SK-N-SH treated with all-trans-retinoic acid at 6 μM for 48 hours (cell line): ENCODE measurements around the gene CISD1.
A peak's percentile ranks its signal among the peaks of the same experiment; 100 is the strongest.

ENCODE experiments used
- ATAC-seq: fragments of 200-7000 bp; cut with Tn5 transposase; 3 replicates; pipeline ENCODE4 v1.9.1; 2020; ENCODE audit warnings: mild to moderate bottlenecking, moderate library complexity
- ARNTL ChIP-seq: fragments of 450-650 bp; formaldehyde crosslinking; IDR thresholded peaks from 2 replicates; pipeline ENCODE4 v1.5.0; 2020; ENCODE audit warnings: low read depth, mild to moderate bottlenecking, moderate library complexity, borderline replicate concordance
- BACH2 ChIP-seq: fragments of 250-450 bp; sonication (Bioruptor Pico); IDR thresholded peaks from 2 replicates; pipeline ENCODE4 v1.9.0; 2021; ENCODE audit warnings: mild to moderate bottlenecking, borderline replicate concordance
- CSDC2 ChIP-seq: fragments of 250-450 bp; sonication (Bioruptor Pico); IDR thresholded peaks from 2 replicates; pipeline ENCODE4 v1.5.0; 2020; ENCODE audit warnings: mild to moderate bottlenecking, moderate library complexity
- GLIS3 ChIP-seq: fragments of 250-450 bp; sonication (Bioruptor Pico); IDR thresholded peaks from 2 replicates; pipeline ENCODE4 v1.5.0; 2020; ENCODE audit warnings: mild to moderate bottlenecking, moderate library complexity
- ISL1 ChIP-seq: fragments of 250-450 bp; sonication (Bioruptor Pico); IDR thresholded peaks from 2 replicates; pipeline ENCODE4 v2.1.2; 2022; ENCODE audit warnings: mild to moderate bottlenecking, moderate library complexity
- OSR1 ChIP-seq: fragments of 250-450 bp; sonication (Bioruptor Pico); IDR thresholded peaks from 2 replicates; pipeline ENCODE4 v1.8.0; 2022; ENCODE audit warnings: moderate library complexity, mild to moderate bottlenecking, inconsistent platforms
- PPARA ChIP-seq: fragments of 250-450 bp; sonication (Bioruptor Pico); IDR thresholded peaks from 2 replicates; pipeline ENCODE4 v1.5.0; 2020; ENCODE audit warnings: mild to moderate bottlenecking, borderline replicate concordance
- RARB ChIP-seq: fragments of 250-450 bp; sonication (Bioruptor Pico); IDR thresholded peaks from 2 replicates; pipeline ENCODE4 v1.8.0; 2021; ENCODE audit warnings: mild to moderate bottlenecking, moderate library complexity
- SNAI2 ChIP-seq: fragments of 250-450 bp; sonication (Bioruptor Pico); IDR thresholded peaks from 2 replicates; pipeline ENCODE4 v1.5.0; 2020; ENCODE audit warnings: mild to moderate bottlenecking, moderate library complexity
- TOX ChIP-seq: fragments of 250-450 bp; sonication (Bioruptor Pico); IDR thresholded peaks from 2 replicates; pipeline ENCODE4 v1.8.0; 2021; ENCODE audit warnings: mild to moderate bottlenecking, moderate library complexity, borderline replicate concordance
- ZC3H10 ChIP-seq: fragments of 250-450 bp; sonication (Bioruptor Pico); IDR thresholded peaks from 2 replicates; pipeline ENCODE4 v1.5.1; 2021; ENCODE audit warnings: mild to moderate bottlenecking, moderate library complexity
- ZFP3 ChIP-seq: fragments of 250-450 bp; sonication (Bioruptor Pico); IDR thresholded peaks from 2 replicates; pipeline ENCODE4 v1.5.0; 2020; ENCODE audit warnings: mild to moderate bottlenecking, moderate library complexity
- ZNF565 ChIP-seq: fragments of 450-650 bp; formaldehyde crosslinking; conservative IDR thresholded peaks from 2 replicates; pipeline ENCODE4 v1.5.0; 2020; ENCODE audit warnings: low read depth, mild to moderate bottlenecking, moderate library complexity
- ZNF70 ChIP-seq: fragments of 450-650 bp; formaldehyde crosslinking; IDR thresholded peaks from 2 replicates; pipeline ENCODE4 v1.5.0; 2020; ENCODE audit warnings: mild to moderate bottlenecking, moderate library complexity
- ZNF8 ChIP-seq: fragments of 450-650 bp; formaldehyde crosslinking; IDR thresholded peaks from 2 replicates; pipeline ENCODE4 v1.5.0; 2020; ENCODE audit warnings: mild to moderate bottlenecking, moderate library complexity
- TF ChIP-seq, protein P1 (sequence below): fragments of 250-450 bp; sonication (Bioruptor Pico); IDR thresholded peaks from 2 replicates; pipeline ENCODE4 v1.5.1; 2021; ENCODE audit warnings: mild to moderate bottlenecking, moderate library complexity
- TF ChIP-seq, protein P2 (sequence below): fragments of 250-450 bp; sonication (Bioruptor Pico); IDR thresholded peaks from 2 replicates; pipeline ENCODE4 v1.8.0; 2020; ENCODE audit warnings: mild to moderate bottlenecking, moderate library complexity, borderline replicate concordance
- TF ChIP-seq, protein P3 (sequence below): fragments of 250-450 bp; sonication (Bioruptor Pico); IDR thresholded peaks from 2 replicates; pipeline ENCODE4 v1.8.0; 2021; ENCODE audit warnings: low read depth, mild to moderate bottlenecking, moderate library complexity, borderline replicate concordance
- TF ChIP-seq, protein P4 (sequence below): fragments of 250-450 bp; sonication (Bioruptor Pico); IDR thresholded peaks from 2 replicates; pipeline ENCODE4 v1.5.1; 2020; ENCODE audit warnings: low read depth, mild to moderate bottlenecking, moderate library complexity
- TF ChIP-seq, protein P5 (sequence below): fragments of 250-450 bp; sonication (Bioruptor Pico); IDR thresholded peaks from 2 replicates; pipeline ENCODE4 v1.5.0; 2020; ENCODE audit warnings: mild to moderate bottlenecking, moderate library complexity

The CISD1 gene

DNA sequence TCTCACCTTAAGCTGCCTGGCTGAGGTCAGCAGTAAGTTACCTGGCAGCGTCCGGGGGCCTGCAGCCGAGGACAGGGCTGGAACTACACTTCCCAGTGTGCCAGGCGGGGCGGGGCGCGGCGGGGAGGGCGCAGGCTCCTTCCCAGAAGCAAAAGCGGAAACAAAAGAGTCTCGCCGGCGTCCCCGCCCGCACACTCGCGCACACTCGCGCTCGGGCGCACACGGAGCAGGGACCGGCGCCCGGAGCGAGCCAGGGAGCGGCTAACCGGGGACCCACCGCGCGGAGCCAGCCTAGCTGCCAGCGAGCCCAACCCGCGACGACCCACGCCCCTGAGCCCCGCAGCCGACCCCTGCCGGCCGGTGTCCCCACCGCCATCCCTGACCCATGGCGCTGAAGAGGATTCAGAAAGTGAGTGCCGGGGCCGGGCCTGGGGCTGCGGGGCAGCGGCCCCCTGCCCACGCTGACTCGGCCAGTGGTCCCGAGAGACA is 65.9 kb downstream of the CISD1 start, which contains the start of gene UBE2D1:
Gene UBE2D1 (plus strand): TSS at position 190 of the 489 bp plus-strand sequence. CDS start 196 bp downstream, at position 386.
- ATAC-seq: peak; percentile 98
- no peak for TF ChIP-seq GLIS3 (CRISPR knock-in tag)
- no peak for TF ChIP-seq ARNTL (CRISPR knock-in tag)
- TF ChIP-seq ZNF565 (CRISPR knock-in tag): no peak
- TF ChIP-seq, protein P1, sequence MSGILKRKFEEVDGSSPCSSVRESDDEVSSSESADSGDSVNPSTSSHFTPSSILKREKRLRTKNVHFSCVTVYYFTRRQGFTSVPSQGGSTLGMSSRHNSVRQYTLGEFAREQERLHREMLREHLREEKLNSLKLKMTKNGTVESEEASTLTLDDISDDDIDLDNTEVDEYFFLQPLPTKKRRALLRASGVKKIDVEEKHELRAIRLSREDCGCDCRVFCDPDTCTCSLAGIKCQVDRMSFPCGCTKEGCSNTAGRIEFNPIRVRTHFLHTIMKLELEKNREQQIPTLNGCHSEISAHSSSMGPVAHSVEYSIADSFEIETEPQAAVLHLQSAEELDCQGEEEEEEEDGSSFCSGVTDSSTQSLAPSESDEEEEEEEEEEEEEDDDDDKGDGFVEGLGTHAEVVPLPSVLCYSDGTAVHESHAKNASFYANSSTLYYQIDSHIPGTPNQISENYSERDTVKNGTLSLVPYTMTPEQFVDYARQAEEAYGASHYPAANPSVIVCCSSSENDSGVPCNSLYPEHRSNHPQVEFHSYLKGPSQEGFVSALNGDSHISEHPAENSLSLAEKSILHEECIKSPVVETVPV (CRISPR knock-in tag): no peak
- no peak for TF ChIP-seq BACH2 (CRISPR knock-in tag)
- TF ChIP-seq, protein P2, sequence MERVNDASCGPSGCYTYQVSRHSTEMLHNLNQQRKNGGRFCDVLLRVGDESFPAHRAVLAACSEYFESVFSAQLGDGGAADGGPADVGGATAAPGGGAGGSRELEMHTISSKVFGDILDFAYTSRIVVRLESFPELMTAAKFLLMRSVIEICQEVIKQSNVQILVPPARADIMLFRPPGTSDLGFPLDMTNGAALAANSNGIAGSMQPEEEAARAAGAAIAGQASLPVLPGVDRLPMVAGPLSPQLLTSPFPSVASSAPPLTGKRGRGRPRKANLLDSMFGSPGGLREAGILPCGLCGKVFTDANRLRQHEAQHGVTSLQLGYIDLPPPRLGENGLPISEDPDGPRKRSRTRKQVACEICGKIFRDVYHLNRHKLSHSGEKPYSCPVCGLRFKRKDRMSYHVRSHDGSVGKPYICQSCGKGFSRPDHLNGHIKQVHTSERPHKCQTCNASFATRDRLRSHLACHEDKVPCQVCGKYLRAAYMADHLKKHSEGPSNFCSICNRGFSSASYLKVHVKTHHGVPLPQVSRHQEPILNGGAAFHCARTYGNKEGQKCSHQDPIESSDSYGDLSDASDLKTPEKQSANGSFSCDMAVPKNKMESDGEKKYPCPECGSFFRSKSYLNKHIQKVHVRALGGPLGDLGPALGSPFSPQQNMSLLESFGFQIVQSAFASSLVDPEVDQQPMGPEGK: no peak
- no peak for TF ChIP-seq ZNF8 (CRISPR knock-in tag)
- TF ChIP-seq PPARA: no peak

DNA sequence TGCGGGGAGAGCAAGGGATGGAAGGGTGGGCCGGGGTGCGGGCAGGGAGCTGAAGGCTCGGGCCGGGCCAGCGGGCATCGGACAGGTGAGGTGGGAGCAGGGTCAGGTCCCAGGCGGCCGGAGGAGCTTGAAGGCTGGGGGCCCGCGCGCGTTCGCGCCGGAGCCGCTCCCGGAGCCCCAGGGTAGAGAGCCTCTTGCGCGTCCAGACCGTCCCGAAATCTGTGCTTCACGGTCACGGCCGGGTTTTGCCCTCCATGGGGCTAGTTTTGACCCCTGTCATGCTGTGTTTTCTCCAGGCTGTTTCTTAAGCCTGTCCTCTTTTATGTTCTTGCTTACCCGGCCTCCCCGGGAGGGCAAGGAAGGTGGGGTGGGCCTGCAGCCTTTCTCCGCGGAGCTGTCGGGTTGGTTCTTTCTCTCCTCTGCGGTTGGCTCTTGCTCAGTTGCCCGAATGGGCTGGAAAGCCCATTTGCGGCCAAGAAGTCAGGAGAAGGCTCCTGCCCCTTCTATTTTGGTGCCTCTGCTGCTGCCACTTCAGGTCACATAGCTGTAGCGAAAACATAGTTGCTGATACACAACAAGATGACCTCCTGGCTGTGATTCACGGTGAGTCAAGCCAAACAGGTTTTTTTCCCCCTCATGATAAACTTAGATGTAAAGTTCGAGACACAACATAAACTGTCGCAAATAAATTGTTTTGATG is 66.5 kb downstream of the CISD1 start:
- peak; percentile 72 for ATAC-seq

More for the DNA sequence above, 66.5 kb downstream of the CISD1 start:
- TF ChIP-seq SNAI2 (no peak), OSR1 (CRISPR knock-in tag) (no peak), ZC3H10 (CRISPR knock-in tag) (no peak), ZNF70 (no peak), TOX (CRISPR knock-in tag) (no peak), PPARA (no peak), CSDC2 (CRISPR knock-in tag) (no peak), ZFP3 (CRISPR knock-in tag) (no peak), ARNTL (CRISPR knock-in tag) (no peak), RARB (CRISPR knock-in tag) (no peak), ISL1 (CRISPR knock-in tag) (no peak), ZNF8 (CRISPR knock-in tag) (no peak), GLIS3 (CRISPR knock-in tag) (no peak)
- TF ChIP-seq, protein P1 (CRISPR knock-in tag): no peak
- TF ChIP-seq, protein P3, sequence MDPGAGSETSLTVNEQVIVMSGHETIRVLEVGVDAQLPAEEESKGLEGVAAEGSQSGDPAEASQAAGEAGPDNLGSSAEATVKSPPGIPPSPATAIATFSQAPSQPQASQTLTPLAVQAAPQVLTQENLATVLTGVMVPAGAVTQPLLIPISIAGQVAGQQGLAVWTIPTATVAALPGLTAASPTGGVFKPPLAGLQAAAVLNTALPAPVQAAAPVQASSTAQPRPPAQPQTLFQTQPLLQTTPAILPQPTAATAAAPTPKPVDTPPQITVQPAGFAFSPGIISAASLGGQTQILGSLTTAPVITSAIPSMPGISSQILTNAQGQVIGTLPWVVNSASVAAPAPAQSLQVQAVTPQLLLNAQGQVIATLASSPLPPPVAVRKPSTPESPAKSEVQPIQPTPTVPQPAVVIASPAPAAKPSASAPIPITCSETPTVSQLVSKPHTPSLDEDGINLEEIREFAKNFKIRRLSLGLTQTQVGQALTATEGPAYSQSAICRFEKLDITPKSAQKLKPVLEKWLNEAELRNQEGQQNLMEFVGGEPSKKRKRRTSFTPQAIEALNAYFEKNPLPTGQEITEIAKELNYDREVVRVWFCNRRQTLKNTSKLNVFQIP: no peak
- TF ChIP-seq, protein P4, sequence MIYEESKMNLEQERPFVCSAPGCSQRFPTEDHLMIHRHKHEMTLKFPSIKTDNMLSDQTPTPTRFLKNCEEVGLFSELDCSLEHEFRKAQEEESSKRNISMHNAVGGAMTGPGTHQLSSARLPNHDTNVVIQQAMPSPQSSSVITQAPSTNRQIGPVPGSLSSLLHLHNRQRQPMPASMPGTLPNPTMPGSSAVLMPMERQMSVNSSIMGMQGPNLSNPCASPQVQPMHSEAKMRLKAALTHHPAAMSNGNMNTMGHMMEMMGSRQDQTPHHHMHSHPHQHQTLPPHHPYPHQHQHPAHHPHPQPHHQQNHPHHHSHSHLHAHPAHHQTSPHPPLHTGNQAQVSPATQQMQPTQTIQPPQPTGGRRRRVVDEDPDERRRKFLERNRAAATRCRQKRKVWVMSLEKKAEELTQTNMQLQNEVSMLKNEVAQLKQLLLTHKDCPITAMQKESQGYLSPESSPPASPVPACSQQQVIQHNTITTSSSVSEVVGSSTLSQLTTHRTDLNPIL: no peak
- TF ChIP-seq, protein P5, sequence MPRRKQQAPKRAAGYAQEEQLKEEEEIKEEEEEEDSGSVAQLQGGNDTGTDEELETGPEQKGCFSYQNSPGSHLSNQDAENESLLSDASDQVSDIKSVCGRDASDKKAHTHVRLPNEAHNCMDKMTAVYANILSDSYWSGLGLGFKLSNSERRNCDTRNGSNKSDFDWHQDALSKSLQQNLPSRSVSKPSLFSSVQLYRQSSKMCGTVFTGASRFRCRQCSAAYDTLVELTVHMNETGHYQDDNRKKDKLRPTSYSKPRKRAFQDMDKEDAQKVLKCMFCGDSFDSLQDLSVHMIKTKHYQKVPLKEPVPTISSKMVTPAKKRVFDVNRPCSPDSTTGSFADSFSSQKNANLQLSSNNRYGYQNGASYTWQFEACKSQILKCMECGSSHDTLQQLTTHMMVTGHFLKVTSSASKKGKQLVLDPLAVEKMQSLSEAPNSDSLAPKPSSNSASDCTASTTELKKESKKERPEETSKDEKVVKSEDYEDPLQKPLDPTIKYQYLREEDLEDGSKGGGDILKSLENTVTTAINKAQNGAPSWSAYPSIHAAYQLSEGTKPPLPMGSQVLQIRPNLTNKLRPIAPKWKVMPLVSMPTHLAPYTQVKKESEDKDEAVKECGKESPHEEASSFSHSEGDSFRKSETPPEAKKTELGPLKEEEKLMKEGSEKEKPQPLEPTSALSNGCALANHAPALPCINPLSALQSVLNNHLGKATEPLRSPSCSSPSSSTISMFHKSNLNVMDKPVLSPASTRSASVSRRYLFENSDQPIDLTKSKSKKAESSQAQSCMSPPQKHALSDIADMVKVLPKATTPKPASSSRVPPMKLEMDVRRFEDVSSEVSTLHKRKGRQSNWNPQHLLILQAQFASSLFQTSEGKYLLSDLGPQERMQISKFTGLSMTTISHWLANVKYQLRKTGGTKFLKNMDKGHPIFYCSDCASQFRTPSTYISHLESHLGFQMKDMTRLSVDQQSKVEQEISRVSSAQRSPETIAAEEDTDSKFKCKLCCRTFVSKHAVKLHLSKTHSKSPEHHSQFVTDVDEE: no peak
